RCC 7860 (cell line): ENCODE results near the gene MYO1E.
"Not testable (repeated sequence)": the region's sequence is repeated elsewhere in the genome, so short reads cannot be mapped to it uniquely, and the experiment has no call there.

Experiments used
- DNase-seq: peaks from one replicate; pipeline ENCODE4 v3.0.0-alpha.2; 2015; ENCODE audit warnings: low spot score
- FAIRE-seq: peaks from 2 replicates; lab custom pipeline; 2012; peaks lifted over from hg19 to GRCh38; lab: Jason Lieb, UNC

The MYO1E gene

GRCh38 chr15:59388670-59389069, 16.0 kb upstream of the MYO1E start:
- DNase-seq (no peak), FAIRE-seq (no peak)

- not testable (repeated sequence) for DNase-seq, FAIRE-seq
Observed at GRCh38 chr15:59387196-59387878, 14.7 kb upstream of the MYO1E start.

DNA sequence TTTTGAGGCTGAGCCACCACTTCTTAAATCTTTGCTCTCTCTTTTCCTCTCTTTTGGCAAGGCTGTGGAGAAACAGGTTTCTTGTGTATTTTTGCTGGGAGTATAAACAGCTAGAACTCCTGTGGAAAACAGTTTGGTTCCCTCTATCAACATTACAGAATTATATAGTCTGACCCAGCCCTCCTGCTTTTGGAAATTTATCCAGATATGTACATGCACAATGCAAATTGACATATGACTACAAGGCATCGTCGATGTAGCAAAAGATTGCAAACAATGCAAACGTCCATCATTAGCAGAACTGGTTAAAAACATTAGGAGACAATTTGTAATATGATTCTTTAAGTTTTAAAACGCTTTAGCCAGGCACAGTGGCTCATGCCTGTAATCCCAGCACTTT, 12.5 kb upstream of the MYO1E start:
- FAIRE-seq (no peak), DNase-seq (no peak)

DNA sequence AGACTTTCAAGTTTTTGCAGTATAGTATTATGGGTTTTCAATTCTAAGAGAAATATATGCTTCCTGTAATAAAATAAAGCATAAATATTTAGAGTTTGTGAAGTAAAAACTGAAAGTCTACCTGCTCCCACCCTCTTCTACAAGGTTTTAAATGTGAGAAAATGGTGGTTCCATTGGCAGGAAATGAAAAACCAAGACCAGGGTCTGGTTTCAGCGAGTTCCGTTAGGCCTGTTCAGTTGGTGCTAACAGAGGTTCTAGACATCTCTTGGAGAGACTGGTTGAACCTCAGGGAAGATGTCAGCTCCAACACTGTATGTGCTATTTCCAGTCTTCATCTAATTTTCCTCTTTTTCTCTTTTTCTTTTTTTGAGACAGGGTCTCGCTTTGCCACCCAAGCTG, 11.8 kb upstream of the MYO1E start:
- no peak for DNase-seq

DNA sequence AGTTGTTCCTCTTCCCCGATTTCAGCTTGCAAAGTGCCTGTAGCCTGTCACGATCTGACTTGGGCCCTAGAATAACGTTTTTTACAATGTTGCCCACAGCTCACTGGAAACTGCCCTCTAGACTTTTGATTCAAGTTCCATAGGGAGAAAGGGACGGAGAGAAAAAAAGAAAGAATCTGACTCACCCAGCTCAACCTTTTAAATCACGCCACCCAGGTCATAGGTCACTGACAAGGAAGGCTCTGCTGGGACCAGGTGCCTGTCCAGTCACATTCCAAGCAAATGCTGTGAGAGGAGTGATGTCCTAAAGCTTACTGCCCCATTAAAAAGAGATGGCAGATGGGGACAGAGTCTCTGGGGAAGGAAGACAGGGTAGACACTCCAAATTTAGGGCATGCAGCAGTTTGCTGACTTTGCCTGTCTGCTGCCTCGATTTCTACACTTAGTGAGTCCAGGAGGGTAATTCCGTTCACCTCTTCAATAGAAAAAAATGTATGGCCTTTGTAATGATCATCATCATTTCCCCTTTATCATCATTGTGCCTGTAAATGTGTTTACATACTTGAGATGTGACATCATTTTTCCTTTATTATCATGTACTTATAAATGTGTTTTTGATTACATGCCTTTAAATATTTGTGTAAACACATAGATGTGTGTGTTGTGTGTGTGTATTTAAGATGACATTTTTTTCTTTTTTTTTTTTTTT, 8.4 kb upstream of the MYO1E start:
- FAIRE-seq, result no peak

More for the DNA sequence above, 11.8 kb upstream of the MYO1E start:
- no peak for FAIRE-seq

GRCh38 chr15:59379531-59379930, 6.9 kb upstream of the MYO1E start:
- no peak for FAIRE-seq

More for the DNA sequence above, 8.4 kb upstream of the MYO1E start:
- no peak for DNase-seq

DNA sequence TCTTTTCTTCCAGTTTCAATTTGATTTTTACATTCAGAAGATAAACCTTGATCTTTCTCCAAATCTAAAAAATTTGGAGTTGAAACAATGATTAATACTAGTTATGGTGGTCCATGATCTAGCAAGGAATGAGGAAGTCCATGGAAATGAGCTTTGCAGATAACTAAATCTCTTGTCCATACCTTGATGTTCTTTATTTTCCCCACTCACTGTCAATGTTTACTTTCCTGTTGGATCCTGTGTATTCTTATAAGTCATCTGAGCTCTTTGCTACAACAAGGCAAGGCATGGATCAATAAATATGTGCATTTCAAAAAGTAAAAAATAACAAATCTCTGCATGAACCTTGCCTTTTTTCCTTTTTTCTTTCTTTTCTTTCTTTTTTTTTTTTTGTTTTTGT, 6.2 kb upstream of the MYO1E start:
- FAIRE-seq (no peak), DNase-seq (no peak)

More at GRCh38 chr15:59379531-59379930, 6.9 kb upstream of the MYO1E start:
- no peak for DNase-seq

DNA sequence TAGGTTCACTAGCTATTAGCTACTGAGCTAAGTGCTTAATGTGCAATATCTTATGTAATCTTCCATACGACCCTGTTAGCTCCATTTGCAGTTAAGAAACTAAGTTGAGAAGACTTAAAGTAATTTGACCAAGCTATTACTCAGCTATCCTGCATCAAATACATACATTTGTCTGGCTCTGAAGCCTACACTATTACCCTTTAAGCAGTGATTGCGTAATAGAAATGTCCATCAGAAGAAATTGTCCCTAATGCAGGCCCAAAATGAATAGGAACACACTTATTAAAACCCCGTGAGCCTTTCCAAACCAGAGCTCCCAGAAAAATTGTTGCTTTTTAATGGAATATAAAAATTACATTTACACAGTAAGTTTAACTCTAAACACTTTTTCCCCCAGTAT, 5.3 kb upstream of the MYO1E start:
- no peak for FAIRE-seq
- no peak for DNase-seq

- FAIRE-seq (no peak), DNase-seq (no peak)
Observed at GRCh38 chr15:59376733-59377132, 4.1 kb upstream of the MYO1E start.

DNA sequence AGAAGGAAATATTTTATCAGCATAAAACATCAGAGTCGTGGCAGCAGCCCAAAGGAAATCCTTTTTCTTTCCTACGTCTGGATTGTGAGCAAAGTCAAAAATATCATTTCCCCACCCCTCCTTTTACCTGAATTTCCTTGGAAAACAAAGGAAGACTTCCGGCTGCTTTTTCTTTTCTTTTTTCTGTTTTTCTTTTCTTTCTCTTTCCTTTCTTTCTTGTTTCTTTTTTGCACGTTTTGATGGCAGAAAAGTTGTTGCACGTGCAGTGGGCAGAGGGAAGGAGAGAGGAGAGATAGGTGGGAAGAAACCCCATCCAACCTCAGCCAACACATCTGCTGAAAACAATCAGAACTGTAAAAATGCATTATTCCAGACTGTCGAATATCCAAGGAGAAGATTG, 544 bp upstream of the MYO1E start:
- FAIRE-seq (no peak), DNase-seq (no peak)

GRCh38 chr15:59371458-59372351, 966 bp downstream of the MYO1E start:
- DNase-seq (no peak), FAIRE-seq (no peak)

DNA sequence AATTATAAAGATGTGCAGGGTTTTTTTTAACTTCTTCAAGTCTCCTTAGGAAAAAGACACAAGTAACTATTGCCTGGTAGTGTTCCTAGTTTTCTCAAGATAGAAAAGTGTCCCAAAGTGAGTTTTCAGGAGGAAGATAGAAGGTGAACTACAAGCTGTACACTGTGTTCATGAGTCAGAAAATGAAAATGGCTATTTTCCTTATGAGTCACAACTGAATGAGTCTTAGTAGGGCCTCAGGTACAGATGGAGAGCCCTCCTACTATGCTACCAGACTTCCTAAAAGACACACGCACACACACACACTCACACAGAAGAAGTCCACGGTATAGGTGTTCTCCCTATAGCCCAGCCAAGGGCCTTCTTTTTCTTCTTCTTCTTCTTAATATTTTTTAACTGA, 3.1 kb downstream of the MYO1E start:
- FAIRE-seq (no peak), DNase-seq (peak; percentile 34)

DNA sequence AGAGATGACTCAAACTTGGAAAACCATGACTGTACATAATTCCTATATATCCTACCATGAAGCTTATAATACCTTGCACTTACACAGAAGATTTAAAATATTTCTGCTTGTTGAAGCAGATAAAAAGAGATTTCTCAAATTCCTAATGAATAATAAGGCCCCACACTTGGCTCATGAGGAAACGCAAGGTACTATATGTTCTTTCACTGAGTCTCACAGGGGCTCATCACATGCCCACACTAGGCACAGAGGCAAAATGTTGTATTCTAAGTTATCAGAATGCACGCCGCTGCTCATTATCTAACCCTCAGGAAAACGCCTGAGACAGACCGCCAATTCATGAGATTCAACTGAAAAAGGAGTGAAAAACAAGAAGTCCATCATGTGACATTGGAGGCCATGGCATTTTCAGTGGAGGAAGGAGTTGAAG, 5.6 kb downstream of the MYO1E start:
- peak; percentile 15 for DNase-seq

GRCh38 chr15:59366333-59367021, 6.2 kb downstream of the MYO1E start:
- no peak for FAIRE-seq
- no peak for DNase-seq

More for the DNA sequence above, 5.6 kb downstream of the MYO1E start:
- peak; percentile 68 for FAIRE-seq

- DNase-seq, result no peak
- FAIRE-seq, result no peak
Observed at GRCh38 chr15:59364248-59364647, 8.4 kb downstream of the MYO1E start.

DNA sequence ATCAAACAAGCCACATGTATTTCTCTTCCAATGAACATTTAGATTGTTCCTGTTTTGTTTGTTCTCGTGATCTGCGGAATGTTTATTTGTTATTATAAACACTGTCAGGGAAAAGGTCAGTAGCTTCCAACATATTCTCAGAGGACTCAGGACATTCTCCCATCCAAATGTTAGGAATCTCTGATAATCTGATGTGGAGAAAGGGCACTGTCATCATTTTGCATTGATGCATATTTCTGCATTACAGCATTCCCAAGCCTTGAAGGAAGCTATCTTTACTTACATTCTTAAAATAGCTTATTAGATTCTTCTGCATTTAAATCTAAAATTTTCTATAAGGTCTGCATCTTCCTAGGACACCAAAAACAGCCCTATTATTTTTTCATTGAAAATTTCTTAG, 10.3 kb downstream of the MYO1E start:
- no peak for DNase-seq
- FAIRE-seq, result no peak

DNA sequence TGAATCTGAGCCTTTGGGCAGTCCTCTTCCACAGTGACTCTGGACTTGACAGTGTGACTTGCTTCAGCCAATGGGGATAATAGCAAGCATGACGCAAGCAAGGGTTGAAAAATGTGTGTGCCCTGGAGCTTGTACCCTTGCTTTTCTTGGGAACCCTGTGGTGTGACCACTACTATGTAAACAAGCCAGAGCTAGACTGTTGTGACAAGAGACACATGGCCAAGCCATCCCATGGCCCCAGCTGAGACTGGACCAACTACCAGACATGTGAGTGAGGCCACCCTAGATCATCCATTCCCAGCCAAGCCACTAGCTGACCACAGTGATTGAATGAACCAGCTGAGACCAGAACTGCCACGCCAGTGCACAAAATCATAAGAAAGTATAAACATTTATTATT, 11.8 kb downstream of the MYO1E start:
- DNase-seq (no peak), FAIRE-seq (no peak)

DNA sequence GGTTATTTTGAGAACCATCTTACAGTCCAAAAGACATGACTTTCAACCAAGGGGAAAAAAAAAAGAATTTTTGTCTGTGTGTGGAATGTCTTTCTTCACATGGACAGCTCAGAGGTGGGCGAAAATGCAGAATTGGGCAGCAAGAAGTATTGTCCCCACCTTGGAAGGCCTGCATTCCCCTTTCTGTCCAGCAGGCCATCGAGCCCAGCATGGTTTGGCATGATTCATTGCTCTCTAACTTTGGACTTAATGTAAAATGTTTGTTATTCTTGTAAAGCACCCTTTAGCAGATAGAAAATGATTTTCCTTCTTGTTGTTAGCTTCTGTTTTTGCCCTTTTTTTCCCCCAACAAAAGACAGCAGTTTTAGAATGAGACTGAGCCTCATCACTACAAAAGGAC, 12.4 kb downstream of the MYO1E start:
- FAIRE-seq, result no peak
- no peak for DNase-seq

GRCh38 chr15:59355730-59356129, 16.9 kb downstream of the MYO1E start:
- DNase-seq, result no peak
- FAIRE-seq, result no peak

GRCh38 chr15:59354417-59355031, 18.1 kb downstream of the MYO1E start:
- FAIRE-seq, result no peak

More at GRCh38 chr15:59354417-59355031, 18.1 kb downstream of the MYO1E start:
- DNase-seq, result no peak
